Suppressor macrophage (primary cell): ENCODE results near the gene NKAIN2.

ENCODE experiments used
- DNase-seq, 4 experiments: peaks; one replicate each; pipeline ENCODE4 v3.0.0-alpha.2; 2020 to 2022

NKAIN2 gene

GRCh38 chr6:123810214-123810613, 6.5 kb downstream of the NKAIN2 start:
- no peak for DNase-seq

DNA sequence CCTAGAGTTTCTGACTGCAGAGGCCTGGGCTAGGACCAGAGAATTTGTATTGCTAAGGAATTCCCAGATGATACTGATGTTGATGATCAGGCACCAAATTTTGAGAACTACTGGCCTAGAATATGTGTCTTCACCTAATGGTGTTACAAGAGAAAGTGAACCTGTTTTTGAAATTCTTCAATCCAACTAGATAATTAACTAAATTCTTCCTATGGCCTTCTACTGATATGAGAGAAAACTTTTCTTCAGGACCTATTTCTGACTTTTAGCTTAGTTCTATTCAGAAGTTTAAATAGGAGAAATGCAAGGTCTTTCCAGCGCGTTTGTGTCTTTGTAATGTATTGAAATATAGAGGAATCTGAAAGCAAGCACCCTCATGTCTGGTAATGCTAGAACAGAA, 7.3 kb downstream of the NKAIN2 start:
- DNase-seq, result no peak

DNA sequence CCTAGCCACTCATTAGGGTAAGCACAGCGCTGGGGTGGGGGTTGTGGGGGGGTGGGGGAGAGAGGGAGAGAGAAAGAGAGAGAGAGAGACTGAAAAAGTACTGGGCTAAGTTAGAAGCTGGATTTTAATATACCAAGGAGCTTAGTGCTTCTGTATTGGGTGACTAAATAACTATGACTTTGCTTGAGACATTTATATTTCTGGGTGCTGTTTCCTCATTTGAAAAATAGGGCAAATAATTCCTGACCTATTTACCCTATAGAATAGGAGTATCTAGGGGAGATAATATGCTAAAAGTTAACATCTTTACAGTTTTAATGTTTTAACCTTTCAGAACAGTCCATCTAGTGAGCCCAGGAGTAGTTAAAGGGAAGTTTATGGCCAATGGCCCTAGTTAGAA, 7.7 kb downstream of the NKAIN2 start:
- no peak for DNase-seq

DNA sequence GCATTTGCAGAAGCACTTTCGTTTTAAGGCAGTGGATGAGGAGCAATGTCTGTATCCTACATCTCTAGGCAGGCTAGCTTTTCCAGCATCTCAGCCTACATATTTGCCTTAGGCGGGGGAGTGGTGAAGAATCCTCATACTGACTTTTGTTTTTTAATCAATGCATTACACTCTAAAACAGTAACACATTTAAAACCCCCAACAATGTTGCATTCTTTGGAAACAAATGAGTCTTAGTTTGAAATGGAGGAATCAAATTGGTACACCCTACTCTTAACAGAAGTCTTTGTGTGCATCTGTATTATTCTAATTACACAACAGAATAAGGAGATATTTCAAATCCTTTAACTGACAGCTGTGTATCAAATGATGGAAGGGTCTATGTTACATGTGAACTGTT, 9.0 kb downstream of the NKAIN2 start:
- DNase-seq, result no peak

GRCh38 chr6:123821112-123821511, 17.4 kb downstream of the NKAIN2 start:
- no peak for DNase-seq

DNA sequence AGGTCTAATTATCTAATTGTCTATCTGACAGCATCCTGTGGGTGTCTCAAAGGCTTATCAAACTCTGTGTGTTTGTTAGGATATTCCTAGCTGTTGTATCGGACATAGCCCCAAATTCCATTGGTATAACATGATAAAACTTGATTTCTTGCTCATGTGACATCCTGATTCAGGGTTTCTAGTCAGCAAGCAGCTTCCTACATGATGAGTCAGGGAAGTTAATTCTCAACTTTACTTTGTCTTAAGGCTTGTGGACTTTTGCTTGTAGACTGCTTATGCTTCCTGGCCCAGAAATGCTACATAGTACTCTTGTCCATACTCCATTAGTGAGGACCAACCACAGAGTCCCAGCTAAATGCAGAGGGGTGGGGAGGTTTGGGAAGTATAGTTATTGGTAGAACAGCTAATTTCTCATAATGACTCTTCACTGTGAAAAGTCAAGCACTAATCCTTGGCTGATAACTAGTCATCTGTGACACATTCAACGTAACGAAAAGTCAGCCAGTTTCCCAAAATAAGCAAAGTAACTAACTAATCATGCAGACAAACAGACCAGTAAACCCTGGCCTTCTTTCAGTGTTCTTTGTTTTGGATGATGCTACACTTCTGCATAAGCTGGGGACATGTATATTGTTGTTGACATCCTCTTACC, 25.8 kb downstream of the NKAIN2 start:
- DNase-seq, result no peak

DNA sequence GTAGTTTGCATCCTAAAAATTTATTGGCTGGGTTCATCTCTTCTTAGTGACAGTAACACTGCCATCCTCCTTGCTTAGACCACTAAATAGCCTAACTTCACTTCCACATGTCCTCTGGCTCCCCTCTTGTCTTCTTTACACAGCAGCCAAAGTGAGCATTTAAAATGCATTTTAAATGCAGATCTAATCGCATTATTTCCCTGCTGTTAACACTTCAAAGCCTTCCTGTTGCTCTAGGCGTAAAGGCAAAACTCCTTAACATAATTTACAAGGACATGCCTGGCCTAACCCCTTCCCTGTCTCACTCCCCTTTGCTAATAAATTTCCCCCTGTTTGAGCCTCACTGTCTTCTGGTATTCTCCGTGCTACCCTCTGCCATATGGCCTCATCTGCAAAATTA, 26.5 kb downstream of the NKAIN2 start:
- no peak for DNase-seq

- DNase-seq, result no peak
Measured at GRCh38 chr6:123838505-123839234, 35.0 kb downstream of the NKAIN2 start.

- DNase-seq, result no peak
Measured at GRCh38 chr6:123841067-123841896, 37.6 kb downstream of the NKAIN2 start.

- DNase-seq, result no peak
Measured at GRCh38 chr6:123844011-123844410, 40.3 kb downstream of the NKAIN2 start.

GRCh38 chr6:123848347-123848746, 44.7 kb downstream of the NKAIN2 start:
- DNase-seq, result no peak

GRCh38 chr6:123849406-123849805, 45.7 kb downstream of the NKAIN2 start:
- no peak for DNase-seq

- no peak for DNase-seq
Measured at GRCh38 chr6:123850555-123850954, 46.9 kb downstream of the NKAIN2 start.

DNA sequence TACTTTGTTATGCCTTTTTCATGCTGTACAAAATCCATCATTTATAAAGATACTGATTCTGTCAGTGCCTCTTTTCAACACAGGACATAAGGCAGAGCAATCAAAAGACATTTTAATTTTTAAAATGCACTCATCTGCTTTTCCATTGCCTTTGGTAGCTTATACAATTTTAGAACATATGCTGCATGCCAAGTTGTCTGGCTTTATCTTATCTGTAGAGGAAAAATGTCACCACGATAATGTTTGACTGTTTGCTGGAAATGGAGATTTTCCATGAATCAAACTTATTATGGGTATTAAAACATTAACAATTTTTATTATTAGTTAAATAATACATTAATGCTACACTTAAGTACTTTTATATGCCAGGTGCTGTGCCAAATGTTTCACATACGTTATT, 50.5 kb downstream of the NKAIN2 start:
- no peak for DNase-seq

DNA sequence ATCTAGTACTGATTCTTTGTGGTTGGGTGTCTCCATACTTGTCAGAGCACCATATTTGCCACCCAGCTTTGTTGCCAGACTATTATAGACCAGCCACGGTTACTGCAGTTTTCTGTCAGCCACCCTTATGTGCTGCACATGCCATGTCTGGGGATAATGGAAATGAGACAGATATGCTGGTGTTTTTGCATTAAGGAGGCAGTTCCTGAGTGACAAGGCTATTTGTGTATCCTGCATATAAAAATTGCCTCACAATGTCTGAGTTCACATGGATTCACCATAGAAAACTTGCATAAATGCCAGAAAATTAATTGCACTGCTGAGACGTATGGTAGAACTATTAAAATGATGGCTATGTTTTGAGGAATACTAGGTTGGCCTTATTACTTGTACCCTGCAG, 51.8 kb downstream of the NKAIN2 start:
- DNase-seq, result no peak

- no peak for DNase-seq
Measured at GRCh38 chr6:123859291-123859690, 55.6 kb downstream of the NKAIN2 start.

GRCh38 chr6:123869334-123869733, 65.7 kb downstream of the NKAIN2 start:
- no peak for DNase-seq

- DNase-seq, result no peak
Measured at GRCh38 chr6:123873974-123874373, 70.3 kb downstream of the NKAIN2 start.

DNA sequence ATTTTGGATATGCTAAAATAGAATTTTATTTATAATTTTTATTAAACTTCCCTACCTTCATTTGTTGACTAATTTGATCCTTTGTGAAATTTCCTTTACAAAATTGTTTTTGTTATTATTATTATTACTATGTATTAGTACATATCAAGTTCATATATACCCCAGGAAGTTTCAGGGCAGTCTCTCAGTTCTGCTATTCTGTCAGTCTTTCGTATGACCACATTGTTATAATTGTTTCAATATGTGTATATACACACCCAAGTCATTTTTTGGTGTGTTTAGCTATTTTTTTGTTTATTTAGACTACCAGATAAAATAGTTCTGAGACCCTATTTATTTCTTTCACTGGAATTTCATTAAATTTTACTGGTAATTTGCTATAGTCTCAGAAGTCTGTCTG, 72.1 kb downstream of the NKAIN2 start:
- no peak for DNase-seq

GRCh38 chr6:123879749-123880148, 76.1 kb downstream of the NKAIN2 start:
- no peak for DNase-seq

DNA sequence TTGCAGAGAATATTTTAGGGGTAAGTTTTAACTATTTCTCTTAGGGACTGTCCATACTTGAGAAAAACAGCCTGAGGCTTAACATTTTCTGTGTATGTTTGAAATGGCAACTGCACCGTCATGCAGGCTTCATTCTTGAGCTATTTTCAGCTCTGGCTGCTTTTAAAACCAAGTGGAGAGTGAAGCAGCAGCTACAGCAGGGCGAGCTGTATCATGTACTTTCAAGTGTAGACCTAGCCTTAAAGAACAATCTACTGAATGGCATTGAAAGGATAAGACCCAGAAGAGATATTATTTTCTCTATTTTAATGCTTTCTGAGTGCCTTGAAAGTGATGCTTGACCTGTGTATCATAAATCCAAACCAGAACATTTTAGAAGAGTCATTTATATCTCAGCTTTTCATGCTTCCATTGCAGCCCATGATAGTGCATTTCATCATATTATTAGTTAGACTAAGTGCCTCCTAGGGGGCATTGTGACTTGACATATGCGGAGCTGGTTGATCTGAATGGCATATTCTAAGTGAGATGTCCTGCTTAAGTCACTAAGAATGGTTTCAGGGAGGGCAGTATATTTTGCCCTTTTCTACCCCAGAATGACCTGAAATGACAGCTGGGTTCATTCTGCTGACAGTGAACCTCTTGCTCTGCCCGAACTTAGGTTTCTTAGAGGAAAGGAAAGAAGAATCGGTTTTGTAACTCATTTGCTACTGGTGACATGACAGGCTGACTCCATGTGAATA, 85.3 kb downstream of the NKAIN2 start:
- DNase-seq, result no peak

- DNase-seq, result no peak
Measured at GRCh38 chr6:123895346-123895745, 91.7 kb downstream of the NKAIN2 start.

DNA sequence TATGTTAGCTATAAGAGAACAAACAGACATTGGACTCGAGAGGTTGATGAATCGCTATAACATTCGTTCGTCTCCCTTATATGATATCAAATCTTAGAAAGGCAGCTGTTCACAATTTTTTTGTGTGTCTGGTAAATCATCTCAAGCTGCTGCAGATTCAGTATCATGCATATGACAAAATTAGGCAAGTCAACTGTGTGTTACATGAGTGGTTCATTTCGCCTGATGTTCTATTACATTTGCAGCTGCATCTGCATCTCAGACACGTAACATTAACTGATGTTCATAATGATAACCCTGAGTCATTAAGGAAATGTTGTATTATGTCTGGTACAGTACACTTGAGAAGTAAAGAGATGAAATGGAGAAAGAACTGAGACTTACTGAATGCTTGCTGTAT, 92.1 kb downstream of the NKAIN2 start:
- no peak for DNase-seq
